ENCODE results near the gene EID2. TPM values are rescaled to one million over a fixed set of nuclear protein-coding genes. Genes with fewer than 3 reads are reported as not detected.

The EID2 gene
- total RNA-seq, 6 donors from 2014 or later, result 9.4 to 24.2 (median 16.2) TPM

- no peak for DNase-seq
- H3K27me3 ChIP-seq, result peaks cover 0 to 29% (median 16%) of the 10 kb centered on the region in 4 donors
These were observed 23.7 kb downstream of the EID2 start for GRCh38 chr19:39516270-39516669.

GRCh38 chr19:39515551-39516191 lies 24.3 kb downstream of the EID2 start:
- WGBS, 2 donors, result 3 to 4% methylated on average over 5 to 22 of the region's 44 CpGs
- Histone ChIP-seq H3K27me3 (peaks cover 0 to 29% (median 16%) of the 10 kb centered on the region in 4 donors), H3K36me3 (no peaks in the 10 kb centered on the region), H3K4me1 (peaks cover 9 to 18% (median 12%) of the 10 kb centered on the region in 4 donors), H3K27ac (no peak overlapping the region), H3K9me3 (no peaks in the 10 kb centered on the region), H3K4me3 (peak overlapping the region in 3 of 4 donors; percentile 6 to 36 (median 19))
- DNase-seq (peak in 1 of 2 donors; percentile 81), ATAC-seq (ENCODE audit: low FRiP score in 2 of 2) (peak in 1 of 2 donors; percentile 38)
- TF ChIP-seq POLR2AphosphoS5 (IDR thresholded peaks at IDR 0.05), result no peak

More at GRCh38 chr19:39516270-39516669, 23.7 kb downstream of the EID2 start:
- H3K27ac ChIP-seq, result no peak overlapping the region
- ATAC-seq (ENCODE audit: low FRiP score in 2 of 2), result peak in 1 of 2 donors; percentile 15
- no peak overlapping the region for H3K4me3 ChIP-seq
- H3K36me3 ChIP-seq, result no peaks in the 10 kb centered on the region
- WGBS, 2 donors, result 41 to 50% methylated on average over 6 of the region's 6 CpGs
- H3K4me1 ChIP-seq, result peaks cover 9 to 18% (median 12%) of the 10 kb centered on the region in 4 donors
- no peaks in the 10 kb centered on the region for H3K9me3 ChIP-seq
- no peak for TF ChIP-seq POLR2A (IDR thresholded peaks at IDR 0.05)
- TF ChIP-seq, protein P1, sequence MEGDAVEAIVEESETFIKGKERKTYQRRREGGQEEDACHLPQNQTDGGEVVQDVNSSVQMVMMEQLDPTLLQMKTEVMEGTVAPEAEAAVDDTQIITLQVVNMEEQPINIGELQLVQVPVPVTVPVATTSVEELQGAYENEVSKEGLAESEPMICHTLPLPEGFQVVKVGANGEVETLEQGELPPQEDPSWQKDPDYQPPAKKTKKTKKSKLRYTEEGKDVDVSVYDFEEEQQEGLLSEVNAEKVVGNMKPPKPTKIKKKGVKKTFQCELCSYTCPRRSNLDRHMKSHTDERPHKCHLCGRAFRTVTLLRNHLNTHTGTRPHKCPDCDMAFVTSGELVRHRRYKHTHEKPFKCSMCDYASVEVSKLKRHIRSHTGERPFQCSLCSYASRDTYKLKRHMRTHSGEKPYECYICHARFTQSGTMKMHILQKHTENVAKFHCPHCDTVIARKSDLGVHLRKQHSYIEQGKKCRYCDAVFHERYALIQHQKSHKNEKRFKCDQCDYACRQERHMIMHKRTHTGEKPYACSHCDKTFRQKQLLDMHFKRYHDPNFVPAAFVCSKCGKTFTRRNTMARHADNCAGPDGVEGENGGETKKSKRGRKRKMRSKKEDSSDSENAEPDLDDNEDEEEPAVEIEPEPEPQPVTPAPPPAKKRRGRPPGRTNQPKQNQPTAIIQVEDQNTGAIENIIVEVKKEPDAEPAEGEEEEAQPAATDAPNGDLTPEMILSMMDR (IDR thresholded peaks at IDR 0.05), result no peak
- no peak for TF ChIP-seq EP300 (IDR thresholded peaks at IDR 0.05)
- no peak for TF ChIP-seq POLR2AphosphoS5 (IDR thresholded peaks at IDR 0.05)

DNA sequence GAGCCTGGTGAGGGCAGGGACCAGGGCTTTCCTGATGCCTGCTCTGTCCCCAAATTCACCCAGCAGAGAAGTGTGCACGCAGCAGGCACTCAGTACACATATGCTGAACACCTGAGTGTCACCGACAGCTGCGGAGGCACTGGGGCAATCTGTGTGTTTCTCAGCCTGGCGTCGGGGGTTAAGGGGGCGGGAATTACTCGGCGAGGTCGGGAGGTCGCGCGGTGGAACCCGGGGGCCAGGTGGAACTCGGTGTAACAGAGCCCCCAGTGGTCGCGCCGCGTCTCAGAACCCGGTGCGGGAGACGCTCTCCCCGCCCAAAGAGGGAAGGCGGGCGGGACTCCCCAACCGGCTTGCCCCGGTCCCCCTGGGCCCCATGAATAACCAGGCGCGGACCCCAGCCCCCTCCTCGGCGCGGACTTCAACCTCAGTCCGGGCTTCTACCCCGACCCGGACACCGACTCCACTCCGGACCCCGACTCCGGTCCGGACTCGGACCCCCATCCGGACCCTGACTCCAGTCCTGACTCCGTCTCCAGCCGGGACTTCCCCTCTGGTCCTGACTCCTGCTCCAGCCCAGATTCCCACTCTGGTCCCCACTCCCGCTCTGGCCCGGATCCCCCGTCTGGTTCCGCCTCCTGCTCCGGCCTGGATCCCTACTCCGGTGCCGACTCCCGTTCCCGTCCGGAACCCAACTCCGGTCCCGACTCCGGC lies 25.0 kb downstream of the EID2 start, which contains the start of gene SELENOV:
Gene SELENOV, plus strand, starts transcription at position 300 of the 711 bp plus-strand sequence. Its CDS starts 74 bp downstream, at position 374.
- ATAC-seq (ENCODE audit: low FRiP score in 2 of 2) (peak; percentile 9 to 25), DNase-seq (peak in 1 of 2 donors; percentile 79)
- Histone ChIP-seq H3K4me3 (peak within 1 kb of the TSS in 3 of 4 donors; percentile 6 to 36 (median 19)), H3K9me3 (no peaks in the 10 kb centered on the region), H3K27ac (no peak within 1 kb of the TSS), H3K4me1 (peaks cover 9 to 18% (median 12%) of the 10 kb centered on the region in 4 donors), H3K36me3 (no peaks in the 10 kb centered on the region), H3K27me3 (peaks cover 0 to 29% (median 16%) of the 10 kb centered on the region in 4 donors)
- TF ChIP-seq, protein P1 (IDR thresholded peaks at IDR 0.05), result no peak
- TF ChIP-seq POLR2A (IDR thresholded peaks at IDR 0.05) (no peak), EP300 (IDR thresholded peaks at IDR 0.05) (no peak), POLR2AphosphoS5 (IDR thresholded peaks at IDR 0.05) (no peak)
- 0 to 1% methylated on average over 10 to 32 of the region's 56 CpGs for whole genome bisulfite sequencing, 2 donors

DNA sequence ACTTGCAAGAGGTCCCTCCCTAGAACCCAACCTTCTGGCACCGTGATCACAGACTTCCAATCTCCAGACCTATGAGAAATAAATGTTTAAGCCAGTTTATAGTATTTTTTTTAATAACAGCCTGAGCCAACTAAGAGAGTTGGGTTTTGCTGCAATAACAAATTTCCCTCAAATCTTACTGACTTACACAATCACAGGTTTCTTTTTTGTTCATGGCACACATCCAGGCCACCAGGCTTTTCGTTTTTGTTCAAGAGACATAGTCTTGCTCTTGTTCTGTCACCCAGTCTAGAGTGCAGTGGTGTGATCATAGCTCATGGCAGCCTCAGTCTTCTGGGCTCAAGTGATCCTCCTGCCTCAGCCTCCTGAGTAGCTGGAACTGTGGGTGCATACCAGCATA lies 27.0 kb downstream of the EID2 start:
- TF ChIP-seq POLR2AphosphoS5 (IDR thresholded peaks at IDR 0.05), result no peak
- TF ChIP-seq, protein P1 (IDR thresholded peaks at IDR 0.05), result no peak
- no peak for TF ChIP-seq POLR2A (IDR thresholded peaks at IDR 0.05)
- TF ChIP-seq EP300 (IDR thresholded peaks at IDR 0.05), result no peak
- Histone ChIP-seq H3K9me3 (no peaks in the 10 kb centered on the region), H3K4me3 (no peak overlapping the region), H3K4me1 (peaks cover 9 to 18% (median 12%) of the 10 kb centered on the region in 4 donors), H3K36me3 (no peaks in the 10 kb centered on the region), H3K27me3 (peaks cover 0 to 29% (median 17%) of the 10 kb centered on the region in 4 donors), H3K27ac (no peak overlapping the region)
- ATAC-seq (ENCODE audit: low FRiP score in 2 of 2), result no peak
- no peak for DNase-seq
- 48 to 59% methylated on average over 2 of the region's 2 CpGs for WGBS, 2 donors

DNA sequence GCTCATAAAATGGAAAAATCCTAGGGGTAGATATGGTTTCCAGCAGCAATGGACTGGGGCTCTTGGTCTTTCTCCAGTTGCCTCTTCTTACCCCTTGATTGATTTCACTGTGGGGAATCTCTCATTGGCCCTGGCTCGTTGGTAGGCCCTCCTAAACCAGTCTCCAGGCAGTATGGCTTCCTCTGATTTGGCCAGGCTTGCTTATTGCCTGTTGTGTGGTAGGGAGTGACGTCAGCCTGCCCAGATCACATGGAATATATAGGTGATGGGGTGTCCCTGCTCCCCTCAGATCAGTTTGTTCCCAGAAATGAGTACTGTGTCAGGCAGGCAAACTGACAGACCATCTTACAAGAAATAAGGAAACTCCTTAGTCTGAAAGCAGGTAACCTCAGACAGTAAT lies 30.7 kb downstream of the EID2 start:
- peaks cover 0 to 27% (median 14%) of the 10 kb centered on the region in 4 donors for H3K27me3 ChIP-seq
- ATAC-seq (ENCODE audit: low FRiP score in 2 of 2), result no peak
- TF ChIP-seq POLR2AphosphoS5 (IDR thresholded peaks at IDR 0.05) (no peak), POLR2A (IDR thresholded peaks at IDR 0.05) (no peak), EP300 (IDR thresholded peaks at IDR 0.05) (no peak)
- TF ChIP-seq, protein P1 (IDR thresholded peaks at IDR 0.05), result no peak
- WGBS, 2 donors, result 56 to 71% methylated on average over 1 to 2 of the region's 2 CpGs
- no peak overlapping the region for H3K27ac ChIP-seq
- peaks cover 2 to 10% (median 5%) of the 10 kb centered on the region in 4 donors for H3K4me1 ChIP-seq
- H3K36me3 ChIP-seq, result no peaks in the 10 kb centered on the region
- H3K9me3 ChIP-seq, result no peaks in the 10 kb centered on the region
- no peak for DNase-seq
- H3K4me3 ChIP-seq, result no peak overlapping the region

Measured in upper lobe of left lung (tissue), 6 donors.